Spleen (tissue), 7 donors: ENCODE measurements around the gene METTL6.

ENCODE experiments used
- POLR2A ChIP-seq, 3 donors: fragments of 450-650 bp; IDR thresholded peaks; one replicate each; pipeline ENCODE4 v1.5.1; 2017; ENCODE audit warnings: antibody characterized with exemption in 3 of 3, mild to moderate bottlenecking in 1 of 3
- POLR2AphosphoS5 ChIP-seq, 3 donors: sonication (generic); formaldehyde crosslinking; IDR thresholded peaks; one replicate each; pipeline ENCODE4 v1.5.1; 2017; ENCODE audit warnings: antibody characterized with exemption in 3 of 3
- TF ChIP-seq, protein P1 (sequence below), 11 experiments: fragments of 200-600 bp in 7 of 11; fragments of 450-650 bp in 4 of 11; sonication (generic) in 4 of 11; IDR thresholded peaks in 8 of 11; conservative IDR thresholded peaks in 3 of 11; 1 replicate in 7 of 11; 2 replicates in 4 of 11; pipeline versions ENCODE4 v1.4.0 to v1.8.0; 2016 to 2021; ENCODE audit warnings: antibody characterized with exemption in 11 of 11, inconsistent platforms in 4 of 11, mild to moderate bottlenecking in 1 of 11
- donor health status: DM: no; HTN: no; CAD: no; lungs with moderate emphysema.
- donor health status: DM: no; HTN: no; CAD: no.
- donor health status: DM: no; HTN: no; CAD: no.

DNA sequence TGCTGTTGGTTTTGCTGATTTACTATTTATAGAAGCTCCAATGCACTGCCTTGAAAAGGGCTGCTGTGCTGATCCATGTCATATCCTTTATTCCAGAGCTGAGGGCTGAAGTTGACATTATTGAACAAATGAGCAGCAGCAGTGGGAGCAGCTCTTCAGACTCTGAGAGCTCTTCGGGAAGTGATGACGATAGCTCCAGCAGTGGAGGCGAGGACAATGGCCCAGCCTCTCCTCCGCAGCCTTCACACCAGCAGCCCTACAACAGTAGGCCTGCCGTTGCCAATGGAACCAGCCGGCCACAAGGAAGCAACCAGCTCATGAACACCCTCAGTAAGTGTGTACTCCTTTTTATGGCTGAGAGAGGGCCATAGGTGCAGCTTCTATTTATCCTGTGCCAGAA is 8.9 kb upstream of the METTL6 start:
- TF ChIP-seq, protein P1, sequence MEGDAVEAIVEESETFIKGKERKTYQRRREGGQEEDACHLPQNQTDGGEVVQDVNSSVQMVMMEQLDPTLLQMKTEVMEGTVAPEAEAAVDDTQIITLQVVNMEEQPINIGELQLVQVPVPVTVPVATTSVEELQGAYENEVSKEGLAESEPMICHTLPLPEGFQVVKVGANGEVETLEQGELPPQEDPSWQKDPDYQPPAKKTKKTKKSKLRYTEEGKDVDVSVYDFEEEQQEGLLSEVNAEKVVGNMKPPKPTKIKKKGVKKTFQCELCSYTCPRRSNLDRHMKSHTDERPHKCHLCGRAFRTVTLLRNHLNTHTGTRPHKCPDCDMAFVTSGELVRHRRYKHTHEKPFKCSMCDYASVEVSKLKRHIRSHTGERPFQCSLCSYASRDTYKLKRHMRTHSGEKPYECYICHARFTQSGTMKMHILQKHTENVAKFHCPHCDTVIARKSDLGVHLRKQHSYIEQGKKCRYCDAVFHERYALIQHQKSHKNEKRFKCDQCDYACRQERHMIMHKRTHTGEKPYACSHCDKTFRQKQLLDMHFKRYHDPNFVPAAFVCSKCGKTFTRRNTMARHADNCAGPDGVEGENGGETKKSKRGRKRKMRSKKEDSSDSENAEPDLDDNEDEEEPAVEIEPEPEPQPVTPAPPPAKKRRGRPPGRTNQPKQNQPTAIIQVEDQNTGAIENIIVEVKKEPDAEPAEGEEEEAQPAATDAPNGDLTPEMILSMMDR (IDR thresholded peaks at IDR 0.05 in 8 of 11, conservative IDR thresholded peaks at IDR 0.05 in 3 of 11): no peak
- no peak for TF ChIP-seq POLR2A (IDR thresholded peaks at IDR 0.05)
- TF ChIP-seq POLR2AphosphoS5 (IDR thresholded peaks at IDR 0.05): no peak
